Suprapubic skin (tissue), 4 donors: Measurements from ENCODE around the gene MAML2.

Experiments used
- CTCF ChIP-seq, 2 donors: fragments of 200-600 bp in 1 of 2; fragments of 450-650 bp in 1 of 2; sonication (generic) in 1 of 2; IDR thresholded peaks; one replicate each; pipeline ENCODE4 v1.5.1; 2016 to 2019; ENCODE audit warnings: antibody characterized with exemption in 2 of 2, mild to moderate bottlenecking in 1 of 2, moderate library complexity in 1 of 2
- EP300 ChIP-seq: sonication (generic); formaldehyde crosslinking; IDR thresholded peaks from one replicate; pipeline ENCODE4 v1.6.1; 2017; ENCODE audit warnings: antibody characterized with exemption
- POLR2A ChIP-seq, 2 donors: fragments of 450-650 bp; IDR thresholded peaks; one replicate each; pipeline ENCODE4 v1.6.1; 2017; ENCODE audit warnings: antibody characterized with exemption in 2 of 2, mild to moderate bottlenecking in 2 of 2, moderate library complexity in 2 of 2
- POLR2AphosphoS5 ChIP-seq, 3 donors: sonication (generic); formaldehyde crosslinking; IDR thresholded peaks; one replicate each; pipeline ENCODE4 v1.6.1; 2017; ENCODE audit warnings: antibody characterized with exemption in 3 of 3

GRCh38 chr11:96234866-96235441 lies 108.0 kb downstream of the MAML2 start:
- TF ChIP-seq CTCF (IDR thresholded peaks at IDR 0.05) (no peak), POLR2AphosphoS5 (IDR thresholded peaks at IDR 0.05) (no peak), POLR2A (IDR thresholded peaks at IDR 0.05) (no peak), EP300 (no peak)
